Fibroblast of skin of right biceps (primary cell): ENCODE results near the gene KLHL33.
A peak's percentile ranks its signal among the peaks of the same experiment; 100 is the strongest.

ENCODE experiments used
- DNase-seq: peaks from one replicate; pipeline ENCODE4 v3.0.0-alpha.2; 2013

KLHL33 gene, protein sequence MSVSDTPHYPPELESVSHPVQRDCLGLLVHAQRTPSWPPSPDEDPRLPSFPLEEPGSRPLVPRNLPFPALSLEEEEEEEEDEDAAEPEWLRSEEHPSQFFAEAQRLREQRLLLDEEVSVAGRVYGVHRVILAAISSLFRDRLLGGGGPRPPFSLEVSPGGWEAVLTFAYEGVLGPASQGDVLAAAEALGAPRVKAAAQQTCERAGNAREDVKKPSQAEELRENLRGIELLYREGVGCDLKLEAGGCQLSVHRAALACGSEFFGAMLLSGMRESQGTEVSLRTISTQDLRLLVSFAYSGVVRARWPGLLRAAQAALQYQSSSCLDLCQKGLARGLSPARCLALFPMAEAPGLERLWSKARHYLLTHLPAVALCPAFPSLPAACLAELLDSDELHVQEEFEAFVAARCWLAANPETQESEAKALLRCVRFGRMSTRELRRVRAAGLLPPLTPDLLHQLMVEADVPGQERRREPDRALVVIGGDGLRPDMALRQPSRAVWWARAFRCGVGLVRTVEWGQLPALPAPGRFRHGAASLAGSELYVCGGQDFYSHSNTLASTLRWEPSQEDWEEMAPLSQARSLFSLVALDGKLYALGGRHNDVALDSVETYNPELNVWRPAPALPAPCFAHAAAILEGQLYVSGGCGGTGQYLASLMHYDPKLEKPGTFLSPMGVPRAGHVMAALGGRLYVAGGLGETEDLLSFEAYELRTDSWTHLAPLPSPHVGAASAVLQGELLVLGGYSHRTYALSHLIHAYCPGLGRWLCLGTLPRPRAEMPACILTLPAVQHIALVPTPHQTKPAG

GRCh38 chr14:20435582-20436362 lies at the start of gene KLHL33:
Gene KLHL33 (minus strand): TSS chr14:20436166. CDS start chr14:20435811, 355 bp downstream.
- no peak for DNase-seq

DNA sequence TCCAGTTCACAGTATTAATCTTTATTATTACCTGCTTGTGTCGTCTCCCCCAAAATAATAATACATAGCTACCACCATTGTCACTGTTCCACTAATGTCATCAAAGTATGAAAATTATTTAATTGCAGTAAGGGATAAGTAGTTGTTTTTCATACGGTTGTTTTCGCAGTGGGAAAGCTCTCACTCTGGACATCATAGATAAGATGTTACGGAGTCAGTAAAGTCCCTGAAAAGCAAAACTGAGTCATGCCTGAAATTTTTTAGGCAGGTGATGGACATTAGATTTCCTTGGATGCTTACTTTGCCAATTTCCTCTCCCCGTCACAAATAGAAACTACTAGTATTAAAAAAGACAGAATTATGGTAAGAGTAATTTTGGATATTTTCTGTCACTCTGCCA lies 46.4 kb upstream of the KLHL33 start:
- DNase-seq = no peak

DNA sequence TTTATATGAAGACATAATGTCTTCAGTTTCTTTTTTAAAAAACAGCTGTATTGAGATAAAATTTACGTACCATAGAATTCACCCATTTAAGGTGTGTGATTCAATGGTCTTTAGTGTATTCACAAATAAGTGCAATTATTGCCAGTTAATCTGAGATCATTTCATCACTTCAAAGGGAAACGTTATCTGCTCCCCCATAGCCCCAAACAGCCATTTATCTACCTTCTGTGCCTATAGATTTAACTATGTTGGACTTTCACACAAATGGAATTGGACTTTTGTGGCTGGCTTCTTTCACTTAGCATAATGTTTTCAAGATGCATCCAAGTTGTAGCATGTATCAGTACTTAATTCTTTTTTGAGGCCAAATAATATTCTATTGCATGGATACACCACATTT lies 42.9 kb upstream of the KLHL33 start:
- no peak for DNase-seq

GRCh38 chr14:20477211-20477876 lies 41.4 kb upstream of the KLHL33 start:
- no peak for DNase-seq

GRCh38 chr14:20476776-20477175 lies 40.8 kb upstream of the KLHL33 start:
- no peak for DNase-seq

DNA sequence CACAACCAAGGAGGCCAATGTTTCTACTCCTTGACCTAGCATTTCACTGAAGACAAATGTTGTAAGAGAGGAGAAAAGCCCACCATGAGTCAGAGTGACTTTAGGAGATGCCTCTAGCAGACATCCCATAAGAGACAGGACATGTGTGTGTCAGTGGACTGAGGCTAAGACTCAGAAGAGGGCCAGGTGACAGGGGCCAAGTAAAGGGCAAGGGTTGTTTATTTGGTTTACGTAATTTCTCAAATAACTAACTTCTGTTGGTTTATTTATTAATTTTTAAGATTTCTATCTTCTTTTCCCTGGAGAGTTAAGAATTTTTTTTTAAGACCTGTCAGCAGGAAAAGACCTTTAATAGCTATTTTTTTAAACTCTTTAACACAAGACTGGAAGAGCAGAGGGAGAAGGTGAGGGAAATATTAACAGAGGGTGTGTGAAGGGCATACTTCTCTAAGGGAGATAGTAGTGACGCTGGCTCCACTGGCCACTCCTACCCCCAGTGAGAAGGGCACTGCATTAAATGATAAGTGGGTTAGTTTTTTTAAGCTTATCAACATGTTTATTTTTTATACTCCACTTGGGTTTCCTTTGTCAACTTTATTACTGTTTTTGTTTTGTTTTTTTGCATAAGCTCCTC lies 36.7 kb upstream of the KLHL33 start:
- DNase-seq = no peak

- DNase-seq = peak; percentile 16
These were observed 34.6 kb upstream of the KLHL33 start for GRCh38 chr14:20470603-20470901.

DNA sequence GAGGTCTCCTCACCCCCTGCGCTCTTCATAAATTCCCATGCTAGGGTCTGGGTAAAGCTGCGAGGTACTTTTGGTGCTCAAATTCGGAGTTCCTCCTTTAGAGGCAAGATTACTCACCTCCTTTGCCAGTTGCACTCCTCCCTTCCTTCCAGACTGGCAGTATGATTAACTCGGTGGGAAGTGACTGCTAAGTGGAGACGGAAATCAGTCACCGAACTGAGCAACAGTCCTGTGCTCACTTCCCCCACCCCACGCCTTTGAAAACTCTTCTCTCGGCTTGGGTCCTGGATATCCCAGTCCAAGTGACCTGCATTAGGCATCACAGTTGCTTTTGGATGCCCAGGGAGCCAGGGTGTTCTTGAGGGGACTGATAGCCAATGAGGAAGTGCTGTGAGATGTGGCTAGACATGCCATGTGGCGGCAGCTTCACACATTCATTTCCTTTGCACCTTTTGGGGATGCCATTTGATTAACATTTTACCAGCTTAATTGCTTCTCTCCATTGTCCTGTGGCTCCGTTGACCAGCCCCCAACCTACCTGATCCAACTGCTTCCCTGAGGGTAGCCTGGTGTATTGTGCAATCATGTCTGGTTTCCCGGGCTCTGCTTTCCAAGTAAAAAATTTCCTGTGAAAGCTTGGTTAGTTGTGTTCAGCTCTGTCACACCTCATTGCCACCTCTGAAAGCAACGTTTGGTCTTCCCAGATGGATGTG lies 34.1 kb upstream of the KLHL33 start:
- DNase-seq = peak; percentile 79

DNA sequence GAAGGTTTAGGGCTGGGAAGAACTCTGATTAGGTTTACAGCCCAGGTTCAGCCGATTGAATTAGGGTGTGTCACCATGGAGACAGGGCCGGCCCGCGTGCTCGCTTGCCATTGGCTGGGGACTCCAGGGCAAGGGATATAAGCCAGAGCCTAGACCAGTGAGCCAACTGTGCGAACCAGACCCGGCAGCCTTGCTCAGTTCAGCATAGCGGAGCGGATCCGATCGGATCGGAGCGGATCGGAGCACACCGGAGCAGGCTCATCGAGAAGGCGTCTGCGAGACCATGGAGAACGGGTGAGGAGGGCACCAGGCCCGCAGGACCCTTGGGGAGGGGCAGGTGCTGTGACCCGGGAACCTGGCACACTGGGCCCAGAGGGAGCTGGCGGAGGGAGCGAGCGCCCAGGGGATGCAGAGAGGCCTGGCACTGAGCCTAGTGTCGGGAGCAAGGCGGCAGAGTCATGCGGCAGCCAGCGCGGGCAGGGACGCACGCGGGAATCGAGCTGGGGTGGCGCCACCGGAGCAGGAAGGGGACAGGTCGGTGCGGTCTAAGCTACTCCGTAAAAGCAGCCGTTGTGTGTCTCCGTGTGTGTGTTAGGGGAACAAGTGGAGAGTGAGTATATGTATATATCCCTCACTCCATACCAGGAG lies 33.4 kb upstream of the KLHL33 start, which contains the start of gene PNP:
TSS of gene PNP (plus strand) at position 165 of the 648 bp plus-strand sequence. CDS start at position 284, 119 bp downstream.
- DNase-seq = peak; percentile 86

DNA sequence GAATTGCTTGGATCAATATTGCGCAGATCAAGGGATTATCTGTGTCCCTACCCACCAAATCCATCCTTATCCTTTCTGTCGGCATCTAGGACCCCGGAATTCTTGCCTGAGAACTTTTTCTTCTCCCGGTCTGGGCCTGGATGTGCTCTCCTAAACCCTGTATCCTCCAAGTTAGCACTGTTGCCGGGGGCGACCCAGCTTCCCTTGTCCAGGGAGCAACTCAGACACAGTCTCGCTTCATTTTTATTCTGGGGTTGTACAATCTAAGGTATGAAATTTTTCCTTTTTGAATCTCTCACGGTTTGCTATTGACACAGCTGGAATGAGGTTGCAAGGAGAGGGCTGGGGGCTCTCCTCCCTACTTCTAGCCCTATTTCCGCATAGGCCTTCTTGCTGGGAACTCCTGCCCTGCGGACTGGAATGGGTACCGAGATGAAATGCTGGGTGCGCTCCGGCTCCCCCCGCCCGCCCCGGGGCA lies 32.8 kb upstream of the KLHL33 start:
- no peak for DNase-seq

- peak; percentile 100 for DNase-seq
These were observed 25.5 kb upstream of the KLHL33 start, which contains the start of gene PIP4P1 for GRCh38 chr14:20461225-20462141. Gene PIP4P1 (minus strand): TSS chr14:20461434. CDS start chr14:20461325, 109 bp downstream.

GRCh38 chr14:20460458-20461224 lies 24.7 kb upstream of the KLHL33 start:
- no peak for DNase-seq

- DNase-seq = no peak
These were observed 22.2 kb upstream of the KLHL33 start for GRCh38 chr14:20458031-20458789.

GRCh38 chr14:20456971-20457370 lies 21.0 kb upstream of the KLHL33 start:
- DNase-seq = no peak

DNA sequence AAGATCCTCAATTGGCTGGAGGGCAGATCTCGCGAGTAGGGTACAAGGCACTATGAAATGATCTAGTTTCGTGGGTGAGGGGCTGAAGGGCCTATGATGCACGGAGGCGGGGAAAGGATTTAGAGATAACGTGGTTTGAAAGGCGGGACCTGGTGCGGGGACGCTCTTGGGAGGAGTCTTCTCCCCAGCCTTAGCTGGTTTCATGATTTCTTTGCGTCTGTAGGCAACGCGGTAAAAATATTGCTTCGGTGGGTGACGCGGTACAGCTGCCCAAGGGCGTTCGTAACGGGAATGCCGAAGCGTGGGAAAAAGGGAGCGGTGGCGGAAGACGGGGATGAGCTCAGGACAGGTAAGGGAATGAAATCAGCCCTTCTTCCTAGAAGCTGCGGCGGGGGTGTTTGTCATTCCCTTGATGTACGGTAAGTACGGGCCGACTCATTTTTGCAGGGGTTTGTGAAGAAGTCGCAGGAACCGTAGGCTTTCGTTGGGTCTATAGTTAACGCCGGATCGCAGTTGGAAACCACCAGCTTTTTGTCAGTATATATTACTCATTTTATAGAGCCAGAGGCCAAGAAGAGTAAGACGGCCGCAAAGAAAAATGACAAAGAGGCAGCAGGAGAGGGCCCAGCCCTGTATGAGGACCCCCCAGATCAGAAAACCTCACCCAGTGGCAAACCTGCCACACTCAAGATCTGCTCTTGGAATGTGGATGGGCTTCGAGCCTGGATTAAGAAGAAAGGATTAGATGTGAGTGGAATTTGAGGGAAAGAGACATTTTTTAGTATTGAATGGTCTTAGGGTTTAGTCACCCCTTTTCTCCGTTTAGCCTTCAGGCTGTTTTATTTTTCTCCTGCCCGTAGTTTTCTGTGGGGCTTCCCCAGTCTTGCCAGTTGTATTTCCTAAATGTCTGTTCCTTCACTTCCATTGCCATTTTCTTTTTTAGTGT lies 19.7 kb upstream of the KLHL33 start:
- peak; percentile 19 for DNase-seq

- peak; percentile 99 for DNase-seq
These were observed 18.8 kb upstream of the KLHL33 start, which contains the start of the genes APEX1 and OSGEP for GRCh38 chr14:20454516-20455354. Gene APEX1 (plus strand): TSS chr14:20455226. CDS start chr14:20455646, 420 bp downstream. Gene OSGEP (minus strand): TSS chr14:20454812. CDS start chr14:20454683, 129 bp downstream.
